SK-N-SH treated with all-trans-retinoic acid at 6 μM for 48 hours (cell line): ENCODE data around the gene GPR160.

ENCODE experiments used
- ATAC-seq: fragments of 200-7000 bp; cut with Tn5 transposase; 3 replicates; pipeline ENCODE4 v1.9.1; 2020; ENCODE audit warnings: mild to moderate bottlenecking, moderate library complexity
- ARNTL ChIP-seq: fragments of 450-650 bp; formaldehyde crosslinking; IDR thresholded peaks from 2 replicates; pipeline ENCODE4 v1.5.0; 2020; ENCODE audit warnings: low read depth, mild to moderate bottlenecking, moderate library complexity, borderline replicate concordance
- BACH2 ChIP-seq: fragments of 250-450 bp; sonication (Bioruptor Pico); IDR thresholded peaks from 2 replicates; pipeline ENCODE4 v1.9.0; 2021; ENCODE audit warnings: mild to moderate bottlenecking, borderline replicate concordance
- CSDC2 ChIP-seq: fragments of 250-450 bp; sonication (Bioruptor Pico); IDR thresholded peaks from 2 replicates; pipeline ENCODE4 v1.5.0; 2020; ENCODE audit warnings: mild to moderate bottlenecking, moderate library complexity
- ESRRG ChIP-seq: fragments of 250-450 bp; sonication (Bioruptor Pico); IDR thresholded peaks from 2 replicates; pipeline ENCODE4 v1.6.1; 2021; ENCODE audit warnings: mild to moderate bottlenecking
- OSR1 ChIP-seq: fragments of 250-450 bp; sonication (Bioruptor Pico); IDR thresholded peaks from 2 replicates; pipeline ENCODE4 v1.8.0; 2022; ENCODE audit warnings: moderate library complexity, mild to moderate bottlenecking, inconsistent platforms
- PPARA ChIP-seq: fragments of 250-450 bp; sonication (Bioruptor Pico); IDR thresholded peaks from 2 replicates; pipeline ENCODE4 v1.5.0; 2020; ENCODE audit warnings: mild to moderate bottlenecking, borderline replicate concordance
- RARB ChIP-seq: fragments of 250-450 bp; sonication (Bioruptor Pico); IDR thresholded peaks from 2 replicates; pipeline ENCODE4 v1.8.0; 2021; ENCODE audit warnings: mild to moderate bottlenecking, moderate library complexity
- SNAI2 ChIP-seq: fragments of 250-450 bp; sonication (Bioruptor Pico); IDR thresholded peaks from 2 replicates; pipeline ENCODE4 v1.5.0; 2020; ENCODE audit warnings: mild to moderate bottlenecking, moderate library complexity
- TCF4 ChIP-seq: fragments of 250-450 bp; sonication (Bioruptor Pico); IDR thresholded peaks from 2 replicates; pipeline ENCODE4 v1.8.0; 2021; ENCODE audit warnings: mild to moderate bottlenecking, moderate library complexity, borderline replicate concordance
- TOX ChIP-seq: fragments of 250-450 bp; sonication (Bioruptor Pico); IDR thresholded peaks from 2 replicates; pipeline ENCODE4 v1.8.0; 2021; ENCODE audit warnings: mild to moderate bottlenecking, moderate library complexity, borderline replicate concordance
- ZC3H10 ChIP-seq: fragments of 250-450 bp; sonication (Bioruptor Pico); IDR thresholded peaks from 2 replicates; pipeline ENCODE4 v1.5.1; 2021; ENCODE audit warnings: mild to moderate bottlenecking, moderate library complexity
- ZFP3 ChIP-seq: fragments of 250-450 bp; sonication (Bioruptor Pico); IDR thresholded peaks from 2 replicates; pipeline ENCODE4 v1.5.0; 2020; ENCODE audit warnings: mild to moderate bottlenecking, moderate library complexity
- ZNF565 ChIP-seq: fragments of 450-650 bp; formaldehyde crosslinking; conservative IDR thresholded peaks from 2 replicates; pipeline ENCODE4 v1.5.0; 2020; ENCODE audit warnings: low read depth, mild to moderate bottlenecking, moderate library complexity
- ZNF70 ChIP-seq: fragments of 450-650 bp; formaldehyde crosslinking; IDR thresholded peaks from 2 replicates; pipeline ENCODE4 v1.5.0; 2020; ENCODE audit warnings: mild to moderate bottlenecking, moderate library complexity
- ZNF8 ChIP-seq: fragments of 450-650 bp; formaldehyde crosslinking; IDR thresholded peaks from 2 replicates; pipeline ENCODE4 v1.5.0; 2020; ENCODE audit warnings: mild to moderate bottlenecking, moderate library complexity
- TF ChIP-seq, protein P1 (sequence below): fragments of 250-450 bp; sonication (Bioruptor Pico); IDR thresholded peaks from 2 replicates; pipeline ENCODE4 v1.8.0; 2021; ENCODE audit warnings: low read depth, mild to moderate bottlenecking, moderate library complexity, borderline replicate concordance
- TF ChIP-seq, protein P2 (sequence below): fragments of 250-450 bp; sonication (Bioruptor Pico); IDR thresholded peaks from 2 replicates; pipeline ENCODE4 v1.5.1; 2020; ENCODE audit warnings: low read depth, mild to moderate bottlenecking, moderate library complexity
- TF ChIP-seq, protein P3 (sequence below): fragments of 250-450 bp; sonication (Bioruptor Pico); IDR thresholded peaks from 2 replicates; pipeline ENCODE4 v1.8.0; 2020; ENCODE audit warnings: mild to moderate bottlenecking, moderate library complexity, borderline replicate concordance
- TF ChIP-seq, protein P4 (sequence below): fragments of 250-450 bp; sonication (Bioruptor Pico); IDR thresholded peaks from 2 replicates; pipeline ENCODE4 v1.5.1; 2021; ENCODE audit warnings: mild to moderate bottlenecking, moderate library complexity
- TF ChIP-seq, protein P5 (sequence below): fragments of 250-450 bp; sonication (Bioruptor Pico); IDR thresholded peaks from 2 replicates; pipeline ENCODE4 v1.5.0; 2020; ENCODE audit warnings: mild to moderate bottlenecking, moderate library complexity

The GPR160 gene

DNA sequence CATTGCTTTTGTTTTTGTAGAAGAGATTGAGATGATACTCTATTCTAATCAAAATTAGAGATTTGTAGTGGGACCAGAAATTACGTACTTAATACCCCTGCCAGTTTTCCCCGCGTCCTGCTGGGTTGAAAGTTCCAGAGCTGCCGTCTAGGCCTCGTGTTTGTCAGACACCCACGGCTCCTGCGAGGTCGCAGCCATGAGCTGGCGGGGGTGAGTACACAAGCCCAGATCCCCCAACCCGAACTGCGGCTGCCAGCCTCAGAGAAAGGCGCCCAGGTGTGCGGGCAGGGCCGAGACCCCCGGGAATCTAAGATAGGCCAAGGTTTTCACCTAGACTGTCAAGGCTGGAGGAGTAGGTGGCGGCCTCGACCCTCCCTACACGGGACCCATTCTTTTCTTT is 26.3 kb downstream of the GPR160 start:
- TF ChIP-seq TCF4: no peak
- no peak for TF ChIP-seq ZNF70 (CRISPR knock-in tag)
- TF ChIP-seq, protein P1, sequence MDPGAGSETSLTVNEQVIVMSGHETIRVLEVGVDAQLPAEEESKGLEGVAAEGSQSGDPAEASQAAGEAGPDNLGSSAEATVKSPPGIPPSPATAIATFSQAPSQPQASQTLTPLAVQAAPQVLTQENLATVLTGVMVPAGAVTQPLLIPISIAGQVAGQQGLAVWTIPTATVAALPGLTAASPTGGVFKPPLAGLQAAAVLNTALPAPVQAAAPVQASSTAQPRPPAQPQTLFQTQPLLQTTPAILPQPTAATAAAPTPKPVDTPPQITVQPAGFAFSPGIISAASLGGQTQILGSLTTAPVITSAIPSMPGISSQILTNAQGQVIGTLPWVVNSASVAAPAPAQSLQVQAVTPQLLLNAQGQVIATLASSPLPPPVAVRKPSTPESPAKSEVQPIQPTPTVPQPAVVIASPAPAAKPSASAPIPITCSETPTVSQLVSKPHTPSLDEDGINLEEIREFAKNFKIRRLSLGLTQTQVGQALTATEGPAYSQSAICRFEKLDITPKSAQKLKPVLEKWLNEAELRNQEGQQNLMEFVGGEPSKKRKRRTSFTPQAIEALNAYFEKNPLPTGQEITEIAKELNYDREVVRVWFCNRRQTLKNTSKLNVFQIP (CRISPR knock-in tag): no peak
- no peak for TF ChIP-seq SNAI2 (CRISPR knock-in tag)
- TF ChIP-seq, protein P2, sequence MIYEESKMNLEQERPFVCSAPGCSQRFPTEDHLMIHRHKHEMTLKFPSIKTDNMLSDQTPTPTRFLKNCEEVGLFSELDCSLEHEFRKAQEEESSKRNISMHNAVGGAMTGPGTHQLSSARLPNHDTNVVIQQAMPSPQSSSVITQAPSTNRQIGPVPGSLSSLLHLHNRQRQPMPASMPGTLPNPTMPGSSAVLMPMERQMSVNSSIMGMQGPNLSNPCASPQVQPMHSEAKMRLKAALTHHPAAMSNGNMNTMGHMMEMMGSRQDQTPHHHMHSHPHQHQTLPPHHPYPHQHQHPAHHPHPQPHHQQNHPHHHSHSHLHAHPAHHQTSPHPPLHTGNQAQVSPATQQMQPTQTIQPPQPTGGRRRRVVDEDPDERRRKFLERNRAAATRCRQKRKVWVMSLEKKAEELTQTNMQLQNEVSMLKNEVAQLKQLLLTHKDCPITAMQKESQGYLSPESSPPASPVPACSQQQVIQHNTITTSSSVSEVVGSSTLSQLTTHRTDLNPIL (CRISPR knock-in tag): no peak
- TF ChIP-seq ESRRG (CRISPR knock-in tag): no peak
- TF ChIP-seq, protein P3, sequence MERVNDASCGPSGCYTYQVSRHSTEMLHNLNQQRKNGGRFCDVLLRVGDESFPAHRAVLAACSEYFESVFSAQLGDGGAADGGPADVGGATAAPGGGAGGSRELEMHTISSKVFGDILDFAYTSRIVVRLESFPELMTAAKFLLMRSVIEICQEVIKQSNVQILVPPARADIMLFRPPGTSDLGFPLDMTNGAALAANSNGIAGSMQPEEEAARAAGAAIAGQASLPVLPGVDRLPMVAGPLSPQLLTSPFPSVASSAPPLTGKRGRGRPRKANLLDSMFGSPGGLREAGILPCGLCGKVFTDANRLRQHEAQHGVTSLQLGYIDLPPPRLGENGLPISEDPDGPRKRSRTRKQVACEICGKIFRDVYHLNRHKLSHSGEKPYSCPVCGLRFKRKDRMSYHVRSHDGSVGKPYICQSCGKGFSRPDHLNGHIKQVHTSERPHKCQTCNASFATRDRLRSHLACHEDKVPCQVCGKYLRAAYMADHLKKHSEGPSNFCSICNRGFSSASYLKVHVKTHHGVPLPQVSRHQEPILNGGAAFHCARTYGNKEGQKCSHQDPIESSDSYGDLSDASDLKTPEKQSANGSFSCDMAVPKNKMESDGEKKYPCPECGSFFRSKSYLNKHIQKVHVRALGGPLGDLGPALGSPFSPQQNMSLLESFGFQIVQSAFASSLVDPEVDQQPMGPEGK (CRISPR knock-in tag): no peak
- TF ChIP-seq RARB (CRISPR knock-in tag): no peak
- ATAC-seq: no peak

DNA sequence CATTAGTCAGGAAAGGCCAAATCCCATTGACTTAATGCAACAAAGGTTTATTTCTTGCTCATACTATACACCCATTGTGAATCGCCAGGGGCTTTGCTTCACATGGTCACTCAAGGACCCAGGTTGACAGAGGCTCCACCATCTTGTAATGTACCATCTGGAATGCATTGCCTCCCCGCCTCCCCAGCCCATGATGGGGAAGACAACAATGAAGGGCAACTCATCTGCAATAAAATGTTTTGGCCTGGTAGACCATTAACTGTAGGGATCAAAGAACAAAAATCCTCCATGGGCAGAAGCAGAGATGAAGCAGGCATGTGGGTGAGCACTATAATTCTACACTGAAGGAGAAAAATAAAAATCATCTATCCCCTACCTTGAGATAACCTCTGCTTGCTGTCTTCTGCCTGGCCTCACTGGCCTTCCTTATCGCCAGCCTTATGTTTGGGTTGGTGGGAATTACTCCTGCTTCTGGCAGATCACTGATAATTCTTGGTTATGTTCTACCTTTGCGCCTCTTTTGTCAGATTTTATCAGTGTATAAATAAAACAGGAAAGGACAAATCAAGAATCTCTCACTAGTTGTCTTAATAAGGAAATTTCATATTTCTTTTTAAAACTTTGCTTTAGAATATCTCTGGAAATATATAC is 37.8 kb downstream of the GPR160 start:
- TF ChIP-seq SNAI2 (CRISPR knock-in tag) (no peak), ARNTL (CRISPR knock-in tag) (no peak), BACH2 (no peak), ZNF70 (CRISPR knock-in tag) (no peak), ZNF565 (CRISPR knock-in tag) (no peak), ZNF8 (CRISPR knock-in tag) (no peak), CSDC2 (CRISPR knock-in tag) (no peak), TCF4 (no peak), PPARA (no peak), ZFP3 (CRISPR knock-in tag) (no peak), OSR1 (CRISPR knock-in tag) (no peak), TOX (no peak), ESRRG (CRISPR knock-in tag) (no peak), ZC3H10 (no peak), RARB (CRISPR knock-in tag) (no peak)
- TF ChIP-seq, protein P2 (CRISPR knock-in tag): no peak
- TF ChIP-seq, protein P4, sequence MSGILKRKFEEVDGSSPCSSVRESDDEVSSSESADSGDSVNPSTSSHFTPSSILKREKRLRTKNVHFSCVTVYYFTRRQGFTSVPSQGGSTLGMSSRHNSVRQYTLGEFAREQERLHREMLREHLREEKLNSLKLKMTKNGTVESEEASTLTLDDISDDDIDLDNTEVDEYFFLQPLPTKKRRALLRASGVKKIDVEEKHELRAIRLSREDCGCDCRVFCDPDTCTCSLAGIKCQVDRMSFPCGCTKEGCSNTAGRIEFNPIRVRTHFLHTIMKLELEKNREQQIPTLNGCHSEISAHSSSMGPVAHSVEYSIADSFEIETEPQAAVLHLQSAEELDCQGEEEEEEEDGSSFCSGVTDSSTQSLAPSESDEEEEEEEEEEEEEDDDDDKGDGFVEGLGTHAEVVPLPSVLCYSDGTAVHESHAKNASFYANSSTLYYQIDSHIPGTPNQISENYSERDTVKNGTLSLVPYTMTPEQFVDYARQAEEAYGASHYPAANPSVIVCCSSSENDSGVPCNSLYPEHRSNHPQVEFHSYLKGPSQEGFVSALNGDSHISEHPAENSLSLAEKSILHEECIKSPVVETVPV (CRISPR knock-in tag): no peak
- TF ChIP-seq, protein P5, sequence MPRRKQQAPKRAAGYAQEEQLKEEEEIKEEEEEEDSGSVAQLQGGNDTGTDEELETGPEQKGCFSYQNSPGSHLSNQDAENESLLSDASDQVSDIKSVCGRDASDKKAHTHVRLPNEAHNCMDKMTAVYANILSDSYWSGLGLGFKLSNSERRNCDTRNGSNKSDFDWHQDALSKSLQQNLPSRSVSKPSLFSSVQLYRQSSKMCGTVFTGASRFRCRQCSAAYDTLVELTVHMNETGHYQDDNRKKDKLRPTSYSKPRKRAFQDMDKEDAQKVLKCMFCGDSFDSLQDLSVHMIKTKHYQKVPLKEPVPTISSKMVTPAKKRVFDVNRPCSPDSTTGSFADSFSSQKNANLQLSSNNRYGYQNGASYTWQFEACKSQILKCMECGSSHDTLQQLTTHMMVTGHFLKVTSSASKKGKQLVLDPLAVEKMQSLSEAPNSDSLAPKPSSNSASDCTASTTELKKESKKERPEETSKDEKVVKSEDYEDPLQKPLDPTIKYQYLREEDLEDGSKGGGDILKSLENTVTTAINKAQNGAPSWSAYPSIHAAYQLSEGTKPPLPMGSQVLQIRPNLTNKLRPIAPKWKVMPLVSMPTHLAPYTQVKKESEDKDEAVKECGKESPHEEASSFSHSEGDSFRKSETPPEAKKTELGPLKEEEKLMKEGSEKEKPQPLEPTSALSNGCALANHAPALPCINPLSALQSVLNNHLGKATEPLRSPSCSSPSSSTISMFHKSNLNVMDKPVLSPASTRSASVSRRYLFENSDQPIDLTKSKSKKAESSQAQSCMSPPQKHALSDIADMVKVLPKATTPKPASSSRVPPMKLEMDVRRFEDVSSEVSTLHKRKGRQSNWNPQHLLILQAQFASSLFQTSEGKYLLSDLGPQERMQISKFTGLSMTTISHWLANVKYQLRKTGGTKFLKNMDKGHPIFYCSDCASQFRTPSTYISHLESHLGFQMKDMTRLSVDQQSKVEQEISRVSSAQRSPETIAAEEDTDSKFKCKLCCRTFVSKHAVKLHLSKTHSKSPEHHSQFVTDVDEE (CRISPR knock-in tag): no peak
- no peak for ATAC-seq
